H9 (cell line): ENCODE measurements around the gene GYG1. TPM values are rescaled to one million over a fixed set of nuclear protein-coding genes. Genes with fewer than 3 reads are reported as not detected.

ENCODE experiments used
- DNase-seq: peaks from one replicate; pipeline ENCODE4 v3.0.0-alpha.2; 2017
- H2AFZ ChIP-seq: one replicate; pipeline ENCODE4 v1.6.1; 2013; ENCODE audit warnings: mild to moderate bottlenecking, low read length, control low read depth, moderate library complexity
- H2AK5ac ChIP-seq: 2 replicates; pipeline ENCODE4 v1.6.1; 2013; ENCODE audit warnings: low read length, control low read depth, mixed read lengths; ENCODE audit not compliant: insufficient read length
- H2BK120ac ChIP-seq: one replicate; pipeline ENCODE4 v1.6.1; 2013; ENCODE audit warnings: low read depth, mild to moderate bottlenecking, low read length, control low read depth, inconsistent platforms; ENCODE audit not compliant: poor library complexity, severe bottlenecking
- H2BK12ac ChIP-seq: 2 replicates; pipeline ENCODE4 v1.6.1; 2013; ENCODE audit warnings: low read length, control low read depth, mixed read lengths, low read depth; ENCODE audit not compliant: insufficient read length
- H2BK15ac ChIP-seq: 2 replicates; pipeline ENCODE4 v1.6.1; 2013; ENCODE audit warnings: low read depth, low read length, control low read depth
- H2BK20ac ChIP-seq: one replicate; pipeline ENCODE4 v1.6.1; 2013; ENCODE audit warnings: low read depth, mild to moderate bottlenecking, low read length, control low read depth, inconsistent platforms; ENCODE audit not compliant: poor library complexity, severe bottlenecking
- H2BK5ac ChIP-seq: 2 replicates; pipeline ENCODE4 v1.6.1; 2013; ENCODE audit warnings: low read length, control low read depth, mixed read lengths; ENCODE audit not compliant: insufficient read length
- H3K14ac ChIP-seq: 2 replicates; pipeline ENCODE4 v1.6.1; 2013; ENCODE audit warnings: low read length, control low read depth; ENCODE audit not compliant: insufficient read depth
- H3K18ac ChIP-seq: 2 replicates; pipeline ENCODE4 v1.6.1; 2013; ENCODE audit warnings: low read depth, mild to moderate bottlenecking, mixed read lengths, low read length, control low read depth; ENCODE audit not compliant: insufficient read length
- H3K23ac ChIP-seq: 2 replicates; pipeline ENCODE4 v1.6.1; 2013; ENCODE audit warnings: low read length, control low read depth, mixed read lengths, low read depth; ENCODE audit not compliant: insufficient read length
- H3K23me2 ChIP-seq: 2 replicates; pipeline ENCODE4 v1.6.1; 2013; ENCODE audit warnings: low read depth, mild to moderate bottlenecking, mixed read lengths, low read length, control low read depth; ENCODE audit not compliant: insufficient read length, poor library complexity, severe bottlenecking
- H3K27ac ChIP-seq: 2 replicates; pipeline ENCODE4 v1.5.1; 2013; ENCODE audit warnings: low read length, control low read depth, mixed read lengths, low read depth; ENCODE audit not compliant: insufficient read length
- H3K27me3 ChIP-seq: 2 replicates; pipeline ENCODE4 v1.6.1; 2013; ENCODE audit warnings: low read length, control low read depth, inconsistent platforms; ENCODE audit not compliant: insufficient read depth
- H3K4ac ChIP-seq: 2 replicates; pipeline ENCODE4 v1.6.1; 2013; ENCODE audit warnings: low read depth, mild to moderate bottlenecking, control low read depth, inconsistent platforms, low read length, moderate library complexity
- H3K4me1 ChIP-seq: 2 replicates; pipeline ENCODE4 v1.6.1; 2013; ENCODE audit warnings: low read length, control low read depth, inconsistent platforms; ENCODE audit not compliant: insufficient read depth
- H3K4me2 ChIP-seq: 2 replicates; pipeline ENCODE4 v1.6.1; 2013; ENCODE audit warnings: low read length, control low read depth, mixed read lengths; ENCODE audit not compliant: insufficient read length, insufficient read depth
- H3K56ac ChIP-seq: 2 replicates; pipeline ENCODE4 v1.6.1; 2013; ENCODE audit warnings: low read depth, mild to moderate bottlenecking, mixed read lengths, low read length, control low read depth; ENCODE audit not compliant: insufficient read length
- H3K79me1 ChIP-seq: 2 replicates; pipeline ENCODE4 v1.6.1; 2013; ENCODE audit warnings: low read depth, mild to moderate bottlenecking, moderate library complexity, low read length, control low read depth, inconsistent platforms; ENCODE audit not compliant: insufficient read depth, poor library complexity, severe bottlenecking
- H3K79me2 ChIP-seq: 2 replicates; pipeline ENCODE4 v1.6.1; 2013; ENCODE audit warnings: low read length, control low read depth, inconsistent platforms; ENCODE audit not compliant: insufficient read depth
- H3K9ac ChIP-seq: 2 replicates; pipeline ENCODE4 v1.6.1; 2013; ENCODE audit warnings: low read length, control low read depth, mixed read lengths; ENCODE audit not compliant: insufficient read length; ENCODE audit errors: extremely low read depth
- H3K9me3 ChIP-seq: one replicate; pipeline ENCODE4 v1.6.1; 2013; ENCODE audit warnings: low read depth, low read length, inconsistent platforms; ENCODE audit not compliant: control insufficient read depth
- H3T11ph ChIP-seq: one replicate; pipeline ENCODE4 v1.6.1; 2013; ENCODE audit warnings: mild to moderate bottlenecking, low read length, control low read depth, inconsistent platforms
- H4K20me1 ChIP-seq: one replicate; pipeline ENCODE4 v1.6.1; 2013; ENCODE audit not compliant: control insufficient read depth, insufficient read length, insufficient read depth
- H4K5ac ChIP-seq: 2 replicates; pipeline ENCODE4 v1.6.1; 2013; ENCODE audit warnings: low read depth, mild to moderate bottlenecking, mixed read lengths, low read length, control low read depth; ENCODE audit not compliant: insufficient read length
- H4K8ac ChIP-seq: replicated peaks from 2 replicates; pipeline ENCODE4 v1.6.1; 2013; ENCODE audit warnings: low read length, control low read depth, mixed read lengths, low read depth; ENCODE audit not compliant: insufficient read length
- H4K91ac ChIP-seq: 2 replicates; pipeline ENCODE4 v1.6.1; 2013; ENCODE audit warnings: low read depth, mild to moderate bottlenecking, moderate library complexity, mixed read lengths, low read length, control low read depth; ENCODE audit not compliant: insufficient read length
- H3K27ac Mint-ChIP-seq, 3 experiments: 2 replicates in 2 of 3; 3 replicates in 1 of 3; pipeline ENCODE4 v1.8.0; 2020 to 2021; ENCODE audit warnings: mixed read lengths in 3 of 3, mild to moderate bottlenecking in 1 of 3, moderate library complexity in 1 of 3
- H3K27me3 Mint-ChIP-seq: 2 replicates; pipeline ENCODE4 v1.8.0; 2021; ENCODE audit warnings: low read depth, mild to moderate bottlenecking, moderate library complexity, mixed read lengths
- H3K36me3 Mint-ChIP-seq, 3 experiments: 2 replicates in 2 of 3; 3 replicates in 1 of 3; pipeline ENCODE4 v1.8.0; 2020 to 2021; ENCODE audit warnings: low read depth in 3 of 3, mixed read lengths in 3 of 3; ENCODE audit not compliant: insufficient read depth in 1 of 3
- H3K4me1 Mint-ChIP-seq, 2 experiments: 2 replicates each; pipeline ENCODE4 v1.8.0; 2020; ENCODE audit warnings: mixed read lengths in 2 of 2
- H3K4me3 Mint-ChIP-seq, 2 experiments: 2 replicates in 1 of 2; 3 replicates in 1 of 2; pipeline ENCODE4 v1.8.0; 2020 to 2021; ENCODE audit warnings: mild to moderate bottlenecking in 2 of 2, mixed read lengths in 2 of 2, moderate library complexity in 1 of 2
- H3K9me3 Mint-ChIP-seq, 2 experiments: 2 replicates in 1 of 2; 3 replicates in 1 of 2; pipeline ENCODE4 v1.8.0; 2020; ENCODE audit warnings: mild to moderate bottlenecking in 2 of 2, mixed read lengths in 2 of 2, moderate library complexity in 1 of 2
- WGBS: extraction: QIAGEN DNeasy Blood & Tissue Kit; methylation state at CpG from one replicate; pipeline ENCODE4 v1.1.7; 2013; ENCODE audit warnings: missing lambda C conversion rate, low lambda C conversion rate, mixed read lengths; ENCODE audit not compliant: insufficient read length; ENCODE audit errors: extremely low coverage; 5-methylcytosine and 5-hydroxymethylcytosine counted together
- total RNA-seq: library from RNA; stranded (reverse); gene quantifications from 2 replicates; pipeline ENCODE4 v1.2.1, GENCODE V29; 2021
- TF ChIP-seq, protein P1 (sequence below): fragments of 200-600 bp; sonication (generic); conservative IDR thresholded peaks from 3 replicates; pipeline ENCODE4 v1.8.0; 2021; ENCODE audit warnings: antibody characterized with exemption, mild to moderate bottlenecking

GYG1 gene
- total RNA-seq, 1 experiment from 2014 or later: 31.5 TPM

DNA sequence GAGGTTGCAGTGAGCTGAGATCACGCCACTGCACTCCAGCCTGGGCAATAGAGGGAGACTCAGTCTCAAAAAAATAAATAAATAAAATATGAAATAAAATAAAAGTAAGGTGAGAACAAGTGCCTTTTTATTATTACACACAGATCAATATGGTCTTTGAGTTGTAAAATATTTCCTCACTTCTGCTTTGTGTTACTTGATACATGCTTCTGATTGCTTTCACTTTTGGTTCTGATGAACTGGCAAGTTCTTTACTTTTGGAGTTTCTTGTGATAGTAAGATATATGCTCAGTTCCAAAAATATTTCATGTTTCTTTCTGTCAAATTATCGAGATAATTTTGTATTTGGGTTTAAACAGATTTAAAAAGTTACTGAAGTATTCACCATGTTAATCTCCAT, 16.6 kb upstream of the GYG1 start:
- no peaks in the 10 kb centered on the region for H3K79me1 ChIP-seq
- no peak overlapping the region for H3K14ac ChIP-seq
- H2AK5ac ChIP-seq: no peak overlapping the region
- Mint-ChIP-seq H3K27me3 (no peaks in the 10 kb centered on the region), H3K4me3 (no peak overlapping the region), H3K36me3 (peaks cover 0 to 3% (median 0%) of the 10 kb centered on the region in 3 experiments; a peak in 1 of 7 replicates), H3K4me1 (no peaks in the 10 kb centered on the region), H3K9me3 (peaks cover 0 to 6% of the 10 kb centered on the region in 2 experiments; a peak in 3 of 5 replicates), H3K27ac (no peak overlapping the region)
- no peak overlapping the region for H4K8ac ChIP-seq
- no peak overlapping the region for H2AFZ ChIP-seq
- H4K91ac ChIP-seq: no peak overlapping the region
- no peak for DNase-seq
- TF ChIP-seq, protein P1, sequence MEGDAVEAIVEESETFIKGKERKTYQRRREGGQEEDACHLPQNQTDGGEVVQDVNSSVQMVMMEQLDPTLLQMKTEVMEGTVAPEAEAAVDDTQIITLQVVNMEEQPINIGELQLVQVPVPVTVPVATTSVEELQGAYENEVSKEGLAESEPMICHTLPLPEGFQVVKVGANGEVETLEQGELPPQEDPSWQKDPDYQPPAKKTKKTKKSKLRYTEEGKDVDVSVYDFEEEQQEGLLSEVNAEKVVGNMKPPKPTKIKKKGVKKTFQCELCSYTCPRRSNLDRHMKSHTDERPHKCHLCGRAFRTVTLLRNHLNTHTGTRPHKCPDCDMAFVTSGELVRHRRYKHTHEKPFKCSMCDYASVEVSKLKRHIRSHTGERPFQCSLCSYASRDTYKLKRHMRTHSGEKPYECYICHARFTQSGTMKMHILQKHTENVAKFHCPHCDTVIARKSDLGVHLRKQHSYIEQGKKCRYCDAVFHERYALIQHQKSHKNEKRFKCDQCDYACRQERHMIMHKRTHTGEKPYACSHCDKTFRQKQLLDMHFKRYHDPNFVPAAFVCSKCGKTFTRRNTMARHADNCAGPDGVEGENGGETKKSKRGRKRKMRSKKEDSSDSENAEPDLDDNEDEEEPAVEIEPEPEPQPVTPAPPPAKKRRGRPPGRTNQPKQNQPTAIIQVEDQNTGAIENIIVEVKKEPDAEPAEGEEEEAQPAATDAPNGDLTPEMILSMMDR: no peak
- no peak overlapping the region for H2BK12ac ChIP-seq
- H3K23ac ChIP-seq: no peak overlapping the region
- H3T11ph ChIP-seq: no peak overlapping the region
- no peaks in the 10 kb centered on the region for H3K27me3 ChIP-seq
- no peak overlapping the region for H3K4ac ChIP-seq
- no peaks in the 10 kb centered on the region for H3K9me3 ChIP-seq
- no CpG with 5 or more reads among the region's 2 CpGs for WGBS
- no peak overlapping the region for H2BK120ac ChIP-seq
- no peak overlapping the region for H3K4me2 ChIP-seq
- H3K79me2 ChIP-seq: no peaks in the 10 kb centered on the region
- no peaks in the 10 kb centered on the region for H4K20me1 ChIP-seq
- H2BK15ac ChIP-seq: no peak overlapping the region
- no peaks in the 10 kb centered on the region for H3K4me1 ChIP-seq
- H3K23me2 ChIP-seq: no peaks in the 10 kb centered on the region
- H3K9ac ChIP-seq: no peak overlapping the region
- no peak overlapping the region for H2BK20ac ChIP-seq
- H4K5ac ChIP-seq: no peak overlapping the region
- no peak overlapping the region for H3K27ac ChIP-seq
- H3K18ac ChIP-seq: no peak overlapping the region
- H3K56ac ChIP-seq: no peak overlapping the region
- H2BK5ac ChIP-seq: no peak overlapping the region
